ENCODE measurements around the gene MED22.
"Not testable (repeated sequence)": the region's sequence is repeated elsewhere in the genome, so short reads cannot be mapped to it uniquely, and the experiment has no call there.

MED22 gene

GRCh38 chr9:133333566-133333965 lies 14.4 kb downstream of the MED22 start:
- DNase-seq = no peak

GRCh38 chr9:133333011-133333410 lies 14.9 kb downstream of the MED22 start:
- DNase-seq = no peak

DNA sequence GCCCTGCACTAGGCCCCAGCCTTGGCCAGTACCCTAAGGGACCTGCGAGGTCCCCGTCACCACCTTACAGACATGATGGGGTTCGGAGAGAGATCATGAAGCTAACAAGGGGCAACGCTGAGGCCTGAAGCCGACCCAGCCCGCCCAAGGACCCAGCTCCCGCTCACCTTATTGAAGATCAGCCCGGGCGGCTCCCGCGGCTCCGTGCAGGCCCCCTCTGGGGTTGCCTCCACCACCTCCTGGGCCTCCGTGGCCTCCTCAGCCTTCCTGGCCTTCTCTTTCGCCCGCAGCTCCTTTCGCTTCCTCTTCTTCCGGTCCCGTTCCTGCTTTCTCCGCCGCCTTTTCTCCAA lies 15.6 kb downstream of the MED22 start:
- DNase-seq = no peak

DNA sequence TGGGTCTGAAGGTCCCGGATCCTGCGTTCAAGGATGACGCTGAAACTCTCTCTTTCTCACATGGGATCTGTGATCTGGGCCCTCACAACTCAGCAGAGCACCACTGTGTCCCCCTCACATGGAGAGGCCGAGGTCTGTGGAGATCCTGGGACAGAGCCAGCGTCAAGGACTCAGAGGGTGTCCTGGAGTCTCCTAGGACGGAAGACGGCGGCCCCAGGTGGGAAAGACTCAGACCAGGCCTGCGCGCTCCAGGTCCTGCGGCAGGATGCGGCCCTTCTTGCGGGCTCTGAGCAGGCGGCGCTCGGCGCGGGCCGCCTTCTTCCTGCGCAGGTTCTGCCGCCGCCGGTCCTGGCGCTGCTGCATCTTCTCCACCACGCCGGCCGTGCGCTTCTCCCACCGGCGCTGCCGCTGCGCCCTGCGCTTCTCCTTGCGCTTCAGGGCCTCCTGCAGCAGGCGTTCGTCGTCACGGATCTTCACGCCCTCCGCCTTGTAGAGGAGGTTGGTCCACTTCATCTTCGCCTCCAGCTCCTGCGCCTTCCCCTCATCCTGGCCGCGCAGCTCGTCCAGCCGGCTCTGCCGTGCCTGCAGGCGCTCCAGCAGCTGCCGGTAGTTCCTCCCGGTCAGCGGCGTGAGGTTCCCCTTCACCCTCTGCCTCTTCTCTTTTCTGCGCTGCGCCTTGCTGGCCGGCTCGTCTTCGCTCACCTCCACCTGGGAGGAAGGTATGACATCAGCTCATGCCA lies 16.1 kb downstream of the MED22 start:
- DNase-seq = no peak

- DNase-seq = no peak
Measured at GRCh38 chr9:133331221-133331620, 16.7 kb downstream of the MED22 start.

DNA sequence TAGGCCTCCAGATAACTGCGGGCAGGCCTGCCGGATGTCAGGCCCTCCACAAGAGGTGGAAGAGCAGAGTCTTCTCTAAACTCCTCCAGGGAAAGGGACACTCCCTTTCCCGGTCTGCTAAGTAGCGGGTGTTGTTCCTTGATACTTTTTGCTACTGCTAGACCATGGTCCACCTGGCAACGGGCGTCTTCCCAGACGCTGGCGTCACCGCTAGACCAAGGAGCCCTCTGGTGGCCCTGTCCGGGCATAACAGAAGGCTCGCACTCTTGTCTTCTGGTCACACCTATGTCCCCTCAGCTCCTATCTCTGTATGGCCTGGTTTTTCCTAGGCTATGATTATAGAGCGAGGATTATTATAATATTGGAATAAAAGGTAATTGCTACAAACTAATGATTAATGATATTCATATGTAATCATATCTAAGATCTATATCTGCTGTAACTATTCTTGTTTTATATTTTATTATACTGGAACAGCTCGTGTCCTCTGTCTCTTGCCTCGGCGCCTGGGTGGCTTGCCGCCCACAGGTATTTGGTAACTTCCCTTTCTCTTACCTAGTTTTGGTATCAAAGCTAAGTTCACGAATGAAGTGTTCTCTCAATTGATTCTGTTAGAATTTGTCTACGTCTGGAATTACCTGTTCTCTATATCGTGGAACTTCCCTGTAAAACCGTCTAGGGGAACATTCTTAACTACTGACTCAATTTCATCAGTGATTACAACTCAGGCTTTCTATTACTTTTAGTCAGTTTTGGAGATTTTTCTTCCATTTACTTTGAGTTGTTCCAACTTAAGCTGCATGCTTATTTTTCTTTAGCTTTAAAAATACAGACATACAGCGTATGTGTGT lies 18.4 kb downstream of the MED22 start:
- DNase-seq = not testable (repeated sequence)

- DNase-seq = no peak
Measured at GRCh38 chr9:133327834-133328484, 20.0 kb downstream of the MED22 start.

DNA sequence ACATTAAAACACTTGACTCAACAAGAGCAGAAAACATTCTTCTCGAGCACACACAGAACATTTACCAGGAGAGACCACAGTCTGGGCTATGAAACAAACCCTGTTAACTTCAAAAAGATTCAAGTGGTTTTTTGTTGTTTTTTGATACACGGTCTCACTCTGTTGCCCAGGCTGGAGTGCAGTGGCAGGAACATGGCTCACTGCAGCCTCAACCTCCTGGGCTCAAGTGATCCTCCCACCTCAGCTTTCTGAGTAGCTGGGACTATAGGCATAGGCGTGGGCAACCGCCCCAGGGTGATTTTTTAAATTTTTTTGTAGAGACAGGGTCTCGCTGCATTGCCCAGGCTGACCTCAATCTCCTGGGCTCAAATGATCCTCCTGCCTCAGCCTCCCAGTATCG lies 20.9 kb downstream of the MED22 start:
- not testable (repeated sequence) for DNase-seq

DNA sequence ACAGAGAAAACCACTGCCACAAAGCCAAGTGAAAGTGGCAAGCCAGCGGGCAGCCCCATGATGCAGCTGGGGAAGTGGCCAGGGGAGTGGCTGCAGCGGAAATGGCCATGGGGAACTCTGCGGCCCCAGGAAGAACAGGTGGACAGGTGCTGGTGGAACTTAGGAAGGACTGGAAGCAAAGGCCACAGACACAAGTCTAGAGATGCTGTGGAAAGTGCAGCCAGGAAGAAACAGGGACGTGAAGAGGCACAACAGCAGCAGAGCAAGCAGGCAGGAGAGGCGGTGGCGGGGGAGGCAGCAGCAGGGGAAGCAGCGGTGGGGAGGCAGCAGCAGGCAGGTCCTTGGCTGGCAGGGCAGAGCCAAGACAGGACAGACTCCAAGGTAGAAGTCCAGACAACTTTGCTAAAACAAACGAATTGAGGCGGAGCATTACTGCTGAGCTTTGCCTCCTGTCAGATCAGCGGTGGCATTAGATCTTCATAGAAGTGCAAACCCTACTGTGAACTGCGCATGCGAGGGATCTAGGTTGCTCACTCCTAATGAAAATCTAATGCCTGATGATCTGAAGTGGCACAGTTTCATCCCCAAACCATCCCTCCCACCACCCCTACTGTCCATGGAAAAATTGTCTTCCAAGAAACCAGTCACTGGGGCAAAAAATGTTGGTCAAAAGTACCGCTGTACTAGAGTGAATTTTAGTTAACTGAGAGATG lies 23.8 kb downstream of the MED22 start:
- no peak for DNase-seq

- no peak for DNase-seq
Measured at GRCh38 chr9:133323211-133323610, 24.7 kb downstream of the MED22 start.

DNA sequence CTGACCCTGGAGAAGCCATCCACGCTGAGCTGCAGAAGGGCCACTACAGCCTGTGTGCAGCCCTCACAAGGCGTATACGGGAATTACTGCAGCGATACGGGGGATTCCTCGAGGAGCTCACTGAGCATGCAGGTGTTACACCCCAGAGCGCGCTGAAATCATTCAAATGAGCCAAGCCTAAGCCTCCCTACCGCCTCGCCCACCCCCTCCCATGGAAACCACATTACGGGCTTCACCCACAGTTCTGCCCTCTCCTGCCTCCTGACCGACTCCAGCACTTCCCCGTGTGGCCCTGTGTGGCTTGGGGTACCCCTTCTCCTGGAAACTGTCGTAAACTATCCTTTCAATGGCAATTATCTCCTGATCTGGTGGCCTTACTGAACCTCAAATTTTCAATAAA lies 25.2 kb downstream of the MED22 start:
- no peak for DNase-seq

- no peak for DNase-seq
Measured at GRCh38 chr9:133321411-133321935, 26.5 kb downstream of the MED22 start.

DNA sequence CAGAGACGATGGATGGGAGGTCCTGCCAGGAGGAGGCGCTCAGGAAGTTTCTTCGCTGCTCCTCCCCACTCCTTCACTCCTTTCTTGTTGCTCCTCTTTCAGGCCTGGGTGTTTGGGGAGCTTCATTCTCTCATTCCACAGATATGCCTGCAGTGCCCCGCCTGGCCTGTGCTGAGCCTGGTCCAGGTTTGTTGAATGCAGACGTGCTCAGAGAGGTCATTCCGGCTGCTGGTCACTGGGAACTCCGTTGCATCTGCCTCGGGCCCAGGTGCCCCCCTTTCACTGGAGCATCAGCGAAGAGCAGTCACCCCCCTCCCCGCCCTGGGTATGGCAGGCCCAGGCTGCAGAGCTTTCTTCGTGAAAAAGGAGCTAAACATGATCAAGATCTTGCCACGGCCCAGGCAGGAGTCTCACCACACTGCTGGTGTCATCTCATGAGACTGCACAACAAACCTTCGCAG lies 27.5 kb downstream of the MED22 start:
- no peak for DNase-seq

GRCh38 chr9:133317551-133317950 lies 30.4 kb downstream of the MED22 start:
- DNase-seq = not testable (repeated sequence)

DNA sequence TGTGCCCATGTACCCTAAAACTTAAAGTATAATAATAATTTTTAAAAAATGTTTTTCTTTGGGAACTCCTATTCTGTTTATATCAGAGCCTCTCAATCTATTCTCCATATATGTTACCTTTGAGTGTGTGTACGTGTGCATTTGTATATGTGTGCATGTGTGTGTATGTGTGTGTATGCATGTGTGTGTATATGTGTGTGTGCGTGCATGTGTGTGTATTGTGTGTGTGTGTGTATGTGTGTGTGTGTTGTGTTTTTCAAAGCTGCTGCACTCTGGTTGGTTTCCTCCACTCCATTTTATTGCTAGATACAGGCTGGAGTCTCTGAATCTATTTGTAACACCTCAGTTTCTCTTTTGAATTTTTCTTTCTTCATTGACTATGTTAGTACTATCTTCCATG lies 31.9 kb downstream of the MED22 start:
- no peak for DNase-seq

- DNase-seq = no peak
Measured at GRCh38 chr9:133309608-133310007, 38.3 kb downstream of the MED22 start.

DNA sequence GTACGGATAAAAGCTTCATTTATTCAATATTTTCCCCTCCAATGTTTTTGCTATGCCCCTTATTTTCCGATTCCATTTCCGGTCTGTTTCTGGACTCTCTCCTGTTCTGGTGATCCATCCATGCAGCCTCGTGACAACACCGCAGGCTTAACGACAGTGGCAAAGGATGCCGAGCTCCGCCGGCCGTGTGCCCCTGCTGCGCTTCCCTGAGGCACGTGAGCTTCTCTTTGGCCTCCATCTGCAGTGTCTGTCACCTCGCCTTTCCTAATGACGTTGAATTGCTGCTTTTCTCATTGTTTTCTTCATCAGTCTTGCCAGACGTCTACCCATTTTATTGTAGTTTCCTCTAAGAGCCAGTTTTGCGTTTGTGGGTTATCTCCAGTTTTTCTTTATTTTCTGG lies 40.6 kb downstream of the MED22 start:
- DNase-seq = no peak

- DNase-seq = no peak
Measured at GRCh38 chr9:133306242-133307204, 41.4 kb downstream of the MED22 start.

DNA sequence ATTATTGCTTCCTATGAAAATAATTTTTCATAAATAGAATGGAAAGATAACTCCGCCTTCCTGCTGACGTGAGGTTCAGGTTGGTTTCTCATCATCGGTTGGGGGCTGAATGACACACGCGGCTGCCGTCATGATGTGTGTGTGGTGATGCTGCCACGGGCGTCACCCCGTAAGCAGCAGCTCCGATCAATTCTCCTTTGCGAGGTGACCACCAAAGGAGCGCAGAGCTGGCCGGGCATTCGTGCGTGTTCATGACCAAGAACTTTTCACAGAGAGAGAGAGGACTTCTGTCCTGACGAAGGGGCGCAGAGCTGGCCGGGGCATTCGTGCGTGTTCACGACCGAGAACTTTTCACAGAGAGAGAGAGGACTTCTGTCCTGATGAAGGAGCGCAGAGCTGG lies 42.2 kb downstream of the MED22 start:
- DNase-seq = no peak

GRCh38 chr9:133304477-133305377 lies 43.2 kb downstream of the MED22 start:
- DNase-seq = no peak

- no peak for DNase-seq
Measured at GRCh38 chr9:133304158-133304470, 43.8 kb downstream of the MED22 start.
